PC-3 (cell line): ENCODE data around the gene SLC35F3.

Source experiments
- CTCF ChIP-seq: fragments of 300-600 bp; sonication (generic); conservative IDR thresholded peaks from 2 replicates; pipeline ENCODE4 v1.5.1; 2017; ENCODE audit warnings: antibody characterized with exemption, low read depth, mild to moderate bottlenecking, low read length
- EZH2 ChIP-seq: fragments of 300-600 bp; sonication (generic); IDR thresholded peaks from one replicate; pipeline ENCODE4 v1.6.1; 2017; ENCODE audit warnings: antibody characterized with exemption, mild to moderate bottlenecking, low read length; ENCODE audit not compliant: unreplicated experiment

- TF ChIP-seq CTCF (no peak), EZH2 (no peak)
Measured at GRCh38 chr1:234295626-234296025, 391.1 kb downstream of the SLC35F3 start.
